Astrocyte (in vitro differentiated cells and primary cell): ENCODE data around the gene GDPD4.

Source experiments
- CTCF ChIP-seq: IDR thresholded peaks from 2 replicates; pipeline ENCODE4 v1.5.1; 2011; ENCODE audit warnings: low read depth, mild to moderate bottlenecking, inconsistent platforms, low read length, moderate library complexity; ENCODE audit not compliant: insufficient read depth
- EZH2 ChIP-seq: IDR thresholded peaks from 2 replicates; pipeline ENCODE4 v1.6.1; 2012; ENCODE audit warnings: mild to moderate bottlenecking, low read length, inconsistent platforms; ENCODE audit not compliant: insufficient read depth

- TF ChIP-seq CTCF (no peak), EZH2 (no peak)
These were observed 17.1 kb upstream of the GDPD4 start for GRCh38 chr11:77318600-77318999.
